Adipocyte (in vitro differentiated cells): ENCODE data around the gene KIF26A.

Experiments used
- DNase-seq: peaks from one replicate; pipeline ENCODE4 v3.0.0-alpha.2; 2015; ENCODE audit warnings: low read depth
- H3K27me3 ChIP-seq: replicated peaks from 2 replicates; pipeline ENCODE4 v1.7.0; 2013; ENCODE audit warnings: mild to moderate bottlenecking, low read length, moderate library complexity; ENCODE audit not compliant: control insufficient read depth, insufficient read depth
- H3K36me3 ChIP-seq: 2 replicates; pipeline ENCODE4 v1.7.0; 2013; ENCODE audit warnings: low read length, mild to moderate bottlenecking, moderate library complexity; ENCODE audit not compliant: control insufficient read depth, insufficient read depth, severe bottlenecking
- H3K4me1 ChIP-seq: 2 replicates; pipeline ENCODE4 v1.7.0; 2013; ENCODE audit warnings: mild to moderate bottlenecking, low read length, moderate library complexity; ENCODE audit not compliant: control insufficient read depth, insufficient read depth
- H3K4me3 ChIP-seq: 2 replicates; pipeline ENCODE4 v1.7.0; 2013; ENCODE audit warnings: mild to moderate bottlenecking, low read length, moderate library complexity
- H3K9ac ChIP-seq: 2 replicates; pipeline ENCODE4 v1.7.0; 2013; ENCODE audit warnings: mild to moderate bottlenecking, low read length, moderate library complexity
- H3K9me3 ChIP-seq: 2 replicates; pipeline ENCODE4 v1.7.0; 2013; ENCODE audit warnings: mild to moderate bottlenecking, low read length, moderate library complexity; ENCODE audit not compliant: control insufficient read depth

Gene KIF26A

GRCh38 chr14:104214431-104215218, 76.2 kb downstream of the KIF26A start:
- Histone ChIP-seq H3K27me3 (peaks cover 4% of the 10 kb centered on the region), H3K36me3 (no peaks in the 10 kb centered on the region), H3K9ac (no peak overlapping the region), H3K4me3 (no peak overlapping the region), H3K4me1 (no peaks in the 10 kb centered on the region), H3K9me3 (no peaks in the 10 kb centered on the region)
- DNase-seq: no peak

GRCh38 chr14:104215706-104216334, 77.4 kb downstream of the KIF26A start:
- Histone ChIP-seq H3K9me3 (no peaks in the 10 kb centered on the region), H3K9ac (no peak overlapping the region), H3K4me3 (no peak overlapping the region), H3K27me3 (peaks cover 4% of the 10 kb centered on the region), H3K36me3 (no peaks in the 10 kb centered on the region), H3K4me1 (no peaks in the 10 kb centered on the region)
- no peak for DNase-seq

- no peaks in the 10 kb centered on the region for H3K4me1 ChIP-seq
- H3K36me3 ChIP-seq: no peaks in the 10 kb centered on the region
- H3K9ac ChIP-seq: no peak overlapping the region
- no peak for DNase-seq
- H3K9me3 ChIP-seq: no peaks in the 10 kb centered on the region
- H3K27me3 ChIP-seq: peaks cover 4% of the 10 kb centered on the region
- no peak overlapping the region for H3K4me3 ChIP-seq
Observed at GRCh38 chr14:104216457-104216856, 78.1 kb downstream of the KIF26A start.

GRCh38 chr14:104217486-104218360, 79.3 kb downstream of the KIF26A start:
- Histone ChIP-seq H3K9me3 (no peaks in the 10 kb centered on the region), H3K27me3 (peaks cover 10% of the 10 kb centered on the region), H3K9ac (no peak overlapping the region), H3K36me3 (no peaks in the 10 kb centered on the region), H3K4me3 (no peak overlapping the region), H3K4me1 (no peaks in the 10 kb centered on the region)
- DNase-seq: no peak

- DNase-seq: no peak
- no peak overlapping the region for H3K9ac ChIP-seq
- H3K9me3 ChIP-seq: no peaks in the 10 kb centered on the region
- no peaks in the 10 kb centered on the region for H3K4me1 ChIP-seq
- H3K4me3 ChIP-seq: no peak overlapping the region
- no peaks in the 10 kb centered on the region for H3K36me3 ChIP-seq
- H3K27me3 ChIP-seq: peaks cover 13% of the 10 kb centered on the region
Observed at GRCh38 chr14:104218361-104219180, 80.2 kb downstream of the KIF26A start.

GRCh38 chr14:104219731-104220214, 81.4 kb downstream of the KIF26A start:
- Histone ChIP-seq H3K9ac (no peak overlapping the region), H3K27me3 (peaks cover 20% of the 10 kb centered on the region), H3K4me3 (no peak overlapping the region), H3K9me3 (no peaks in the 10 kb centered on the region), H3K4me1 (no peaks in the 10 kb centered on the region), H3K36me3 (no peaks in the 10 kb centered on the region)
- no peak for DNase-seq

- H3K9ac ChIP-seq: no peak overlapping the region
- H3K4me1 ChIP-seq: no peaks in the 10 kb centered on the region
- H3K36me3 ChIP-seq: no peaks in the 10 kb centered on the region
- DNase-seq: no peak
- no peaks in the 10 kb centered on the region for H3K9me3 ChIP-seq
- no peak overlapping the region for H3K4me3 ChIP-seq
- peaks cover 22% of the 10 kb centered on the region for H3K27me3 ChIP-seq
Observed at GRCh38 chr14:104220215-104221070, 82.1 kb downstream of the KIF26A start.

GRCh38 chr14:104221071-104221625, 82.8 kb downstream of the KIF26A start:
- Histone ChIP-seq H3K27me3 (peaks cover 22% of the 10 kb centered on the region), H3K9me3 (no peaks in the 10 kb centered on the region), H3K36me3 (no peaks in the 10 kb centered on the region), H3K4me1 (no peaks in the 10 kb centered on the region), H3K9ac (no peak overlapping the region), H3K4me3 (no peak overlapping the region)
- DNase-seq: no peak

GRCh38 chr14:104221636-104222369, 83.4 kb downstream of the KIF26A start:
- no peaks in the 10 kb centered on the region for H3K36me3 ChIP-seq

More at GRCh38 chr14:104221636-104222369, 83.4 kb downstream of the KIF26A start:
- peaks cover 22% of the 10 kb centered on the region for H3K27me3 ChIP-seq
- H3K4me3 ChIP-seq: no peak overlapping the region
- H3K9me3 ChIP-seq: no peaks in the 10 kb centered on the region
- DNase-seq: no peak
- H3K9ac ChIP-seq: no peak overlapping the region
- H3K4me1 ChIP-seq: no peaks in the 10 kb centered on the region
